ENCODE measurements around the gene CEP89.

CEP89 gene

GRCh38 chr19:32872391-32872790 lies 99.4 kb downstream of the CEP89 start:
- no peak overlapping the region for H3K4me3 ChIP-seq (ENCODE audit: low read length)
- TF ChIP-seq CTCF (IDR thresholded peaks at IDR 0.05; ENCODE audit: low read depth, low read length, poor library complexity, severe bottlenecking) (no peak), EZH2phosphoT487 (IDR thresholded peaks at IDR 0.05; ENCODE audit: borderline replicate concordance, low read length) (no peak)
- no peaks in the 10 kb centered on the region for H3K79me2 ChIP-seq (ENCODE audit: control insufficient read depth, low read length)
- H3F3A ChIP-seq (ENCODE audit: control insufficient read depth, insufficient read depth) = no peaks in the 10 kb centered on the region
- no peaks in the 10 kb centered on the region for H3K36me3 ChIP-seq (ENCODE audit: control insufficient read depth, low read length)
- H3K4me1 ChIP-seq (ENCODE audit: control insufficient read depth, low read length) = no peaks in the 10 kb centered on the region
- no peaks in the 10 kb centered on the region for H3K9me2 ChIP-seq (replicated peaks; ENCODE audit: control insufficient read depth, low read length)
- no peak overlapping the region for H3K27ac ChIP-seq (ENCODE audit: low read depth, low read length)
- no peak overlapping the region for H3K4me2 ChIP-seq (ENCODE audit: low read length)
- H3K9me3 ChIP-seq (ENCODE audit: control insufficient read depth, insufficient read depth, low read length) = no peaks in the 10 kb centered on the region
- no peaks in the 10 kb centered on the region for H3K27me3 ChIP-seq (ENCODE audit: control insufficient read depth, low read length)
- H4K20me1 ChIP-seq (ENCODE audit: control insufficient read depth, insufficient read depth, low read depth, low read length) = no peaks in the 10 kb centered on the region

- Histone ChIP-seq H4K20me1 (ENCODE audit: control insufficient read depth, insufficient read depth, low read depth, low read length) (no peaks in the 10 kb centered on the region), H3K4me2 (ENCODE audit: low read length) (no peak overlapping the region), H3K4me3 (ENCODE audit: low read length) (no peak overlapping the region), H3K9me3 (ENCODE audit: control insufficient read depth, insufficient read depth, low read length) (no peaks in the 10 kb centered on the region), H3K36me3 (ENCODE audit: control insufficient read depth, low read length) (no peaks in the 10 kb centered on the region), H3K9me2 (replicated peaks; ENCODE audit: control insufficient read depth, low read length) (no peaks in the 10 kb centered on the region), H3K4me1 (ENCODE audit: control insufficient read depth, low read length) (no peaks in the 10 kb centered on the region), H3K79me2 (ENCODE audit: control insufficient read depth, low read length) (no peaks in the 10 kb centered on the region), H3F3A (ENCODE audit: control insufficient read depth, insufficient read depth) (no peaks in the 10 kb centered on the region), H3K27me3 (ENCODE audit: control insufficient read depth, low read length) (no peaks in the 10 kb centered on the region), H3K27ac (ENCODE audit: low read depth, low read length) (no peak overlapping the region)
- TF ChIP-seq CTCF (IDR thresholded peaks at IDR 0.05; ENCODE audit: low read depth, low read length, poor library complexity, severe bottlenecking) (no peak), EZH2phosphoT487 (IDR thresholded peaks at IDR 0.05; ENCODE audit: borderline replicate concordance, low read length) (no peak)
These were observed 100.7 kb downstream of the CEP89 start for GRCh38 chr19:32870981-32871451.

- no peak overlapping the region for H3K4me3 ChIP-seq (ENCODE audit: low read length)
- H3K27ac ChIP-seq (ENCODE audit: low read depth, low read length) = no peak overlapping the region
- H3K36me3 ChIP-seq (ENCODE audit: control insufficient read depth, low read length) = no peaks in the 10 kb centered on the region
- no peaks in the 10 kb centered on the region for H4K20me1 ChIP-seq (ENCODE audit: control insufficient read depth, insufficient read depth, low read depth, low read length)
- no peaks in the 10 kb centered on the region for H3K4me1 ChIP-seq (ENCODE audit: control insufficient read depth, low read length)
- H3F3A ChIP-seq (ENCODE audit: control insufficient read depth, insufficient read depth) = no peaks in the 10 kb centered on the region
- no peak overlapping the region for H3K4me2 ChIP-seq (ENCODE audit: low read length)
- no peaks in the 10 kb centered on the region for H3K27me3 ChIP-seq (ENCODE audit: control insufficient read depth, low read length)
- no peaks in the 10 kb centered on the region for H3K9me3 ChIP-seq (ENCODE audit: control insufficient read depth, insufficient read depth, low read length)
- no peaks in the 10 kb centered on the region for H3K79me2 ChIP-seq (ENCODE audit: control insufficient read depth, low read length)
- no peak for TF ChIP-seq EZH2phosphoT487 (IDR thresholded peaks at IDR 0.05; ENCODE audit: borderline replicate concordance, low read length)
- TF ChIP-seq CTCF (IDR thresholded peaks at IDR 0.05; ENCODE audit: low read depth, low read length, poor library complexity, severe bottlenecking) = no peak
- H3K9me2 ChIP-seq (replicated peaks; ENCODE audit: control insufficient read depth, low read length) = no peaks in the 10 kb centered on the region
These were observed 101.7 kb downstream of the CEP89 start for GRCh38 chr19:32869966-32870573.

Measured in DOHH2 (cell line).